Mesangial cell (primary cell): ENCODE results near the gene LY6G5B. TPM values are rescaled to one million over a fixed set of nuclear protein-coding genes. Genes with fewer than 3 reads are reported as not detected.

Experiments used
- total RNA-seq: library from RNA; depleted of rRNA; stranded (reverse); fragments of >200 nt; gene quantifications from 2 replicates; pipeline ENCODE4 v1.2.3, GENCODE V29; 2015

The LY6G5B gene
- total RNA-seq, 1 donor from 2014 or later, result 2.3 TPM

Other genes starting within 250 kb of the LY6G5B start
- gene MICB, start 171.8 kb upstream of the LY6G5B start, total RNA-seq, result 7.5 and 28.2 TPM in 2 replicates
- not detected in 2 replicates for gene MCCD1, start 141.0 kb upstream of the LY6G5B start, total RNA-seq
- gene DDX39B, start 128.0 kb upstream of the LY6G5B start, total RNA-seq, result 416 and 449 TPM in 2 replicates
- 0.63 and 0.98 TPM in 2 replicates for gene ATP6V1G2, start 123.4 kb upstream of the LY6G5B start, total RNA-seq
- 15.2 and 45.0 TPM in 2 replicates for gene NFKBIL1, start 122.4 kb upstream of the LY6G5B start, total RNA-seq
- not detected in 2 replicates for gene LTA, start 97.7 kb upstream of the LY6G5B start, total RNA-seq
- 1.3 and 5.7 TPM in 2 replicates for gene TNF, start 94.4 kb upstream of the LY6G5B start, total RNA-seq
- gene LTB, start 87.6 kb upstream of the LY6G5B start, total RNA-seq, result 1.3 and 2.0 TPM in 2 replicates
- not detected in 2 replicates for gene LST1, start 83.7 kb upstream of the LY6G5B start, total RNA-seq
- gene NCR3, start 77.0 kb upstream of the LY6G5B start, total RNA-seq, result not detected in 2 replicates
- not detected in 2 replicates for gene AIF1, start 54.7 kb upstream of the LY6G5B start, total RNA-seq
- 145 and 181 TPM in 2 replicates for gene PRRC2A, start 49.3 kb upstream of the LY6G5B start, total RNA-seq
- gene BAG6, start 17.3 kb upstream of the LY6G5B start, total RNA-seq, result 343 and 397 TPM in 2 replicates
- 2.8 and 5.2 TPM in 2 replicates for gene APOM, start 14.1 kb upstream of the LY6G5B start, total RNA-seq
- 13.0 and 16.7 TPM in 2 replicates for gene C6orf47, start 9.2 kb upstream of the LY6G5B start, total RNA-seq
- 10.1 and 12.8 TPM in 2 replicates for gene GPANK1, start 5.0 kb upstream of the LY6G5B start, total RNA-seq
- gene CSNK2B, start 3.9 kb upstream of the LY6G5B start, total RNA-seq, result 302 and 333 TPM in 2 replicates
- 0.65 TPM in 1 of 2 replicates, not detected in the other for gene LY6G5C, start 11.1 kb downstream of the LY6G5B start, total RNA-seq
- 31.6 and 46.3 TPM in 2 replicates for gene ABHD16A, start 33.3 kb downstream of the LY6G5B start, total RNA-seq
- not detected in 2 replicates for gene LY6G6F, start 36.9 kb downstream of the LY6G5B start, total RNA-seq
- gene LY6G6D, start 45.4 kb downstream of the LY6G5B start, total RNA-seq, result not detected in 2 replicates
- not detected in 2 replicates for gene LY6G6C, start 51.8 kb downstream of the LY6G5B start, total RNA-seq
- not detected in 2 replicates for gene MPIG6B, start 53.4 kb downstream of the LY6G5B start, total RNA-seq
- 38.1 and 92.2 TPM in 2 replicates for gene DDAH2, start 59.3 kb downstream of the LY6G5B start, total RNA-seq
- gene CLIC1, start 66.6 kb downstream of the LY6G5B start, total RNA-seq, result 577 and 1,120 TPM in 2 replicates
- gene MSH5, start 70.0 kb downstream of the LY6G5B start, total RNA-seq, result 9.3 and 17.6 TPM in 2 replicates
- 1.0 and 5.7 TPM in 2 replicates for gene SAPCD1, start 92.7 kb downstream of the LY6G5B start, total RNA-seq
- gene VWA7, start 107.4 kb downstream of the LY6G5B start, total RNA-seq, result 0.81 and 9.8 TPM in 2 replicates
- 85.2 and 165 TPM in 2 replicates for gene VARS1, start 125.8 kb downstream of the LY6G5B start, total RNA-seq
- 71.0 and 128 TPM in 2 replicates for gene LSM2, start 137.0 kb downstream of the LY6G5B start, total RNA-seq
- 0.16 and 0.76 TPM in 2 replicates for gene HSPA1L, start 145.3 kb downstream of the LY6G5B start, total RNA-seq
- gene HSPA1A, start 145.6 kb downstream of the LY6G5B start, total RNA-seq, result 55.9 and 60.6 TPM in 2 replicates
- 78.6 and 83.3 TPM in 2 replicates for gene HSPA1B, start 157.8 kb downstream of the LY6G5B start, total RNA-seq
- gene NEU1, start 192.8 kb downstream of the LY6G5B start, total RNA-seq, result 62.1 and 191 TPM in 2 replicates
- 1.9 TPM in 1 of 2 replicates, not detected in the other for gene SLC44A4, start 209.0 kb downstream of the LY6G5B start, total RNA-seq
- 50.0 and 68.5 TPM in 2 replicates for gene EHMT2, start 227.7 kb downstream of the LY6G5B start, total RNA-seq
- gene ZBTB12, start 232.1 kb downstream of the LY6G5B start, total RNA-seq, result 2.4 and 6.2 TPM in 2 replicates